Stimulated activated CD4-positive, alpha-beta T cell treated with anti-CD3 and anti-CD28 coated beads, Interleukin-15, amount 100 ng/mL, for 48 hours (primary cell): ENCODE results near the gene SLC39A5.
"Not testable (repeated sequence)": the region's sequence is repeated elsewhere in the genome, so short reads cannot be mapped to it uniquely, and the experiment has no call there.

Experiments
- DNase-seq, 2 donors: peaks; one replicate each; pipeline ENCODE4 v3.0.0-alpha.2; 2020; ENCODE audit warnings: low read depth in 2 of 2

SLC39A5 gene

GRCh38 chr12:56247923-56248322 lies 18.1 kb downstream of the SLC39A5 start:
- no peak for DNase-seq

GRCh38 chr12:56248711-56249110 lies 18.9 kb downstream of the SLC39A5 start:
- no peak for DNase-seq

- DNase-seq, result no peak
Observed at GRCh38 chr12:56252649-56253048, 22.8 kb downstream of the SLC39A5 start.

GRCh38 chr12:56253091-56253490 lies 23.2 kb downstream of the SLC39A5 start:
- no peak for DNase-seq

- no peak for DNase-seq
Observed at GRCh38 chr12:56255671-56256070, 25.8 kb downstream of the SLC39A5 start.

- no peak for DNase-seq
Observed at GRCh38 chr12:56256326-56256960, 26.6 kb downstream of the SLC39A5 start.

GRCh38 chr12:56257071-56257470 lies 27.2 kb downstream of the SLC39A5 start:
- no peak for DNase-seq

GRCh38 chr12:56257491-56258067 lies 27.7 kb downstream of the SLC39A5 start:
- no peak for DNase-seq

- peak; percentile 48 to 68 for DNase-seq
Observed at GRCh38 chr12:56258068-56258819, 28.4 kb downstream of the SLC39A5 start, which contains the start of gene ANKRD52. Gene ANKRD52, minus strand, starts transcription at chr12:56258384. Its CDS starts 115 bp downstream, at chr12:56258269.

GRCh38 chr12:56258820-56259183 lies 29.0 kb downstream of the SLC39A5 start:
- DNase-seq, result no peak

- DNase-seq, result no peak
Observed at GRCh38 chr12:56260380-56260779, 30.5 kb downstream of the SLC39A5 start.

GRCh38 chr12:56260921-56261320 lies 31.1 kb downstream of the SLC39A5 start:
- DNase-seq, result no peak

- DNase-seq, result no peak
Observed at GRCh38 chr12:56261503-56262232, 31.8 kb downstream of the SLC39A5 start.

- DNase-seq, result not testable (repeated sequence)
Observed at GRCh38 chr12:56262955-56263354, 33.1 kb downstream of the SLC39A5 start.

GRCh38 chr12:56266068-56266692 lies 36.3 kb downstream of the SLC39A5 start:
- not testable (repeated sequence) for DNase-seq

- DNase-seq, result peak; percentile 72 to 80
Observed at GRCh38 chr12:56266693-56267442, 37.0 kb downstream of the SLC39A5 start, which contains the start of gene COQ10A. Gene COQ10A, plus strand, starts transcription at chr12:56266942. Its CDS starts 177 bp downstream, at chr12:56267119.

GRCh38 chr12:56267443-56268071 lies 37.7 kb downstream of the SLC39A5 start:
- DNase-seq, result no peak

GRCh38 chr12:56271031-56271430 lies 41.2 kb downstream of the SLC39A5 start:
- DNase-seq, result no peak

GRCh38 chr12:56272468-56272867 lies 42.6 kb downstream of the SLC39A5 start:
- DNase-seq, result not testable (repeated sequence)

GRCh38 chr12:56274299-56274698 lies 44.4 kb downstream of the SLC39A5 start:
- no peak for DNase-seq
